IPS-NIHi11 (cell line): Measurements from ENCODE around the gene KRT72.

Source experiments
- DNase-seq: peaks from one replicate; pipeline ENCODE4 v3.0.0; 2012; ENCODE audit warnings: mixed read lengths, low spot score

The KRT72 gene

GRCh38 chr12:52630008-52630500, 28.8 kb upstream of the KRT72 start:
- DNase-seq = no peak

DNA sequence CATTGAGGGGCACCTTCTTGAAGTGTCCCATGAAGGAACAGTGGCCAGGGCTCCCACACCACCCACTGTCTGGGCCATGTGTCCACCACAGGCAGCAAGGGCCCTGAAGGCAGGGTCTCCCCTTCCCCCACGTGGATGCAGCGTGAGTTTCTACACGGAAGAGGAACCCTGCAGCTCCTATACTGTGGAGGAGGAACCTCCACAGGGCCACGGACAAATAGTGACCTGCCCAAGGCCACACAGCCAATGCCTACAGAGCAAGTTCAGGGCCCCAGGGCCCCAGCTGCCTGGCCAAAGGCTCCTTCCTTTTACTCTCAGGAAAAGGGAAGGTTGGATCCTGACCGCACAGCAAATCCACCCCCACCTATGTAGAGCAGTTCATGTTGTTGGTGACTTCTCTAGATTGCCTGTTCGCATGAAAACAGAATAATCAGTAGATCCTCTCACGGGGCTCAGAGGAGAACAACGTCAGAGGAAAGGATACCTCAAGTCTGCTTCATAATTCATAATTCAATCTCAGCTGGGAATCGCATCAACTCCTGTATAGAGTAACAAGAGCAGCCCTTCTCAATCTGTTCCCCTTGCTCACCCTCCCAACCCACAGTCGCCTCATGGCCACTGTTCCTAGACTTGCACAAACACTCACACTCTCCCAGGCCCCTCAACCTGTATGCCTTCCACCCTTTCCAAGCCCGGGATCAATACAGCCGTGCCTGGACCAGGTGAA, 28.2 kb upstream of the KRT72 start:
- no peak for DNase-seq

DNA sequence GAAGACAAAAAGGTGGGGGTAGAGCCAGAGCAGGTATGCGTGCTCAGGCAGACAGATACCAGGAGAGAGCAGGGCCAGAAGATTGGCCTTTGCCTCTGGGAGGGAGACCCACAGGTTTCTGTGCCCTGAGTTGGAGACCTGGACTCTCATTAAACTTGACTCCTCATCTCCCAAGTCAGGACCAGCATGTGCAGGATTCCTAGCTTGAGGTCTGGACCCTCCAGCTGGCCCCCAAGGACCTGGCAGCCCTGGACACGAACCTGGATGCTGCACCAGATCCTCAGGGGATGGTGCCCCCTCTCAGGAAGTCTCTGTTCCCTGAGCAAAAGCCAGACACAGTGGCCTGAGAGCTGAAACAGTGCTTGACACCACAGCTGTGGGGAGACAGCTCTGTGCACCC, 27.6 kb upstream of the KRT72 start:
- DNase-seq = no peak

- no peak for DNase-seq
Measured at GRCh38 chr12:52628111-52628507, 26.8 kb upstream of the KRT72 start.

DNA sequence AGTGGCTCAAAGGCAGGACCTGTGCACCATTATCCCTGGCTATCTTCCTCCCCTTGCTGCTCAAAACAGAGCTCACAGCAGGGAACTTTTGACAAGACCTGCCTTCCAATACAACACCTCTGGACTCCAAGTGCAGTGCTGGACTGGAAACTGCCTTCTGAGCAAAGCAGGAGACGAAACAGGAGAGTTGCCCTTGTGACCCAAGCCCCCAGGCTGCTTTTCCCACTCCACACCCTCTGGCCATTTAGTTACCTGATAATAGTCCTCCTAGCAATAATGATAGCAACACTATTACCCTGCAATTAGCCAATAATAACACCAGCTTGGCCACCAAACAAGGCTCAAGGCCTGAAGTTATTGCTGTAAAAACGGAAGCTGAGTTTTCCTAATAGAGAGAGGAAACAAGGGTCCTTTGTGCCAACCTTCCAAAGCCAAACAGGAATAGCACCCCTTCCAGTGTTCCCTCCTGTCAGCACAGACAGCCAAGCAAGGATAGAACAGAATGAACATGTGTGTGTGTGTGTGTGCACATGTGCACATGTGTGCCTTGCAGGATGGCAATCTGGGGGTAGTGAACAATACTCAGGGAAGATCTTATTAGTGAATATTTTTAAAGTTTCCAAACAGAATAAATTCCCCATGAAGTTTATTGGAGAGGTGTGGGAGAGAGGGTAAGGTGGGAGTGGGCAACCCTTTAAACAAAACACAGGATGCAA, 26.3 kb upstream of the KRT72 start:
- no peak for DNase-seq

- no peak for DNase-seq
Measured at GRCh38 chr12:52622349-52622748, 21.1 kb upstream of the KRT72 start.

- no peak for DNase-seq
Measured at GRCh38 chr12:52618866-52619265, 17.6 kb upstream of the KRT72 start.

- no peak for DNase-seq
Measured at GRCh38 chr12:52618216-52618615, 17.0 kb upstream of the KRT72 start, which contains the start of gene KRT73. Gene KRT73, minus strand, starts transcription at chr12:52618559. Its CDS starts 35 bp downstream, at chr12:52618524.

- DNase-seq = no peak
Measured at GRCh38 chr12:52617403-52617785, 16.1 kb upstream of the KRT72 start.

GRCh38 chr12:52616680-52617402, 15.6 kb upstream of the KRT72 start:
- no peak for DNase-seq

DNA sequence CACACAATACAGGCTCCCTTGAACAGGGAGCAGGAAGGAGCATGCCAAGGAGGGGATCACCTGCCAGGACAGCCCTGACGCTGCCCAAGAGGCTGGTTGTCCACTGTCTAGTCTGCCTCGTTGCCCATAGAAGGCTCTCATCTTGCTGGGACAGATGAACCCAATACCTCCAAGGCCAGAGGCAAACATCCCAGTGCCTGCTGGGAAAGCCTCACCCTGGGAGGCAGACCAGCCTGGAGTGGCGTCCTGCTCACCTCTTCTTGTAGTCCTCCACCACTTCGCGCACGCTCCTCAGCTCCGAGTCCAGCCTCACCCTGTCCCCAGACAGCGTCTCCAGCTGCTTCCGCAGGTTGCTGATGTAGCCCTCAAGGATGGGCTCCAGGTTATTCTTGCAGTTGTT, 14.6 kb upstream of the KRT72 start:
- DNase-seq = no peak

GRCh38 chr12:52615208-52615868, 14.1 kb upstream of the KRT72 start:
- DNase-seq = no peak

- no peak for DNase-seq
Measured at GRCh38 chr12:52614381-52615207, 13.3 kb upstream of the KRT72 start.

GRCh38 chr12:52613384-52614030, 12.2 kb upstream of the KRT72 start:
- no peak for DNase-seq

DNA sequence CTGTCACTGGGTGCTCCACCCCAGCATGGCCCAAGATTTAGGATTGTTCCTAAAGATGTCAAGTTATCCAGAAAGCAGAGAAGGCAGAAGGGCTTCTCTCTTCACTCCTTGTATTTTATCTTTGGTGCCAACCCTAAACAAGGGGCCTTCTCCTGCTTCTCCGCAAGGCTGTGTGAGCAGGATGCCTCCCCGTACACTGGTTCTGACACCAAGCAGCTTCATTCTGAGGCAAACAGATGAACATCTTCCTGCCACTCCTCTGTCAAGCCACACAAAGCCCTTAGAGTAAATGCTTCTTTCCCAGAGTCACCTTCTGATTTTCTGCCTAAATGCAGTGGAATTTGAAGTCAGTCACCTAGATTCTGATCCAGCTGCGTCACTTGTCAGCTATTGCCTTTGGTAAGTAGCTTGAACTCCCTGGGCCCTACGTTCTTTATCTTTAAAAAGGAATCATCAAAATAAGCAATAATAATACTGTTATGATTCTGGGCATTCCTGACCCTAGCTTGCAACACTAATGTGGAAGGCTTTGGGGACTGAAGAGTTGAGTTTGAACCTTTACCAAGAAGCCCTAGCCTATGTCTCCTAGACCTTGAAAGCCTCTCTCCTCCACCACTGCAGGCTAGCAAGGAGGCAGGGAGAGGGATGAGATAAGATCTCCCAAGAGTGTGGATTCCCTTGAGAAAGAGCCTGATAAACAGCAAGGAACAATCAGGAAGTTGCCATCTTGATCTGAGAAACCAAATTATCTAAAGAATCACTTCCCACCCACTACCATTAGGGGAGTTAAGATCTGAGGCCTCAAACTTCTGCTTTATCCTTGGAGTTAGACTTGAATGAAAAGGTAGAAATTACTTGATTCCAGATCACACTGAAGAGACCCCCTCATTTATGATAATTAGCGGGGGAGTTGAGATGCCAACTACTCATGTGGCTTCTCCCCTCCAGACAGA, 11.4 kb upstream of the KRT72 start:
- no peak for DNase-seq

DNA sequence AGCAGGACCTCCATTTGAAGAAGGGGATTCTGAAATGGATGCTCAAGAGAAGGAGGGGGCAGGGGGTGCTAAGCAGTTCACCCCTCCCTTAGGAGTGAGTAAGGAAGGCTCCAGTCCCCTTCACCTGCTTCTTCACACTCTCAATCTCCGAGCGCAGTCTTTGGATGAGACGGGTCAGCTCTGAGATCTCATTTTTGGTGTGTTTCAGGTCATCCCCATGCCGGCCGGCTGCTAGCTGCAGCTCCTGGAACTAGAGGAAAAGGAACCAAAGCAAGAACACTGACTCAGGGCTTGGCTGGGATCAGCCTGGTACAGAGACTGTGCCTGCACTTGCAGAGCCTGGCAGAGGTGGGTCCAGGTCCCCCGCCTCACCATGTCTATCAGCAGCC, 9.8 kb upstream of the KRT72 start:
- DNase-seq = no peak

- DNase-seq = no peak
Measured at GRCh38 chr12:52608826-52609630, 7.8 kb upstream of the KRT72 start.

- no peak for DNase-seq
Measured at GRCh38 chr12:52608161-52608560, 6.9 kb upstream of the KRT72 start.

GRCh38 chr12:52607314-52607713, 6.1 kb upstream of the KRT72 start:
- no peak for DNase-seq
